Mucosa of gallbladder (tissue), 1 donor: Measurements from ENCODE around the gene HOXA13. TPM values are rescaled to one million over a fixed set of nuclear protein-coding genes. Genes with fewer than 3 reads are reported as not detected.

Experiments
- DNase-seq: peaks from one replicate; pipeline ENCODE4 v3.0.0-alpha.2; 2020; ENCODE audit warnings: low spot score
- total RNA-seq: library from RNA; stranded (reverse); gene quantifications from one replicate; pipeline ENCODE4 v1.2.1, GENCODE V29; 2021
- donor health status: DM: no; HTN: no; CAD: no.

Gene HOXA13
- total RNA-seq, 1 donor from 2014 or later: 0.06 TPM

GRCh38 chr7:27181795-27182275 lies 18.1 kb downstream of the HOXA13 start:
- no peak for DNase-seq

GRCh38 chr7:27180431-27181420 lies 19.2 kb downstream of the HOXA13 start:
- no peak for DNase-seq

- DNase-seq: no peak
Observed at GRCh38 chr7:27179503-27180430, 20.1 kb downstream of the HOXA13 start.

- no peak for DNase-seq
Observed at GRCh38 chr7:27179030-27179429, 20.9 kb downstream of the HOXA13 start.

GRCh38 chr7:27178366-27178765 lies 21.5 kb downstream of the HOXA13 start:
- DNase-seq: no peak

- DNase-seq: no peak
Observed at GRCh38 chr7:27177795-27178320, 22.0 kb downstream of the HOXA13 start.

GRCh38 chr7:27176962-27177794 lies 22.7 kb downstream of the HOXA13 start:
- DNase-seq: no peak

GRCh38 chr7:27176524-27176845 lies 23.4 kb downstream of the HOXA13 start:
- DNase-seq: no peak

GRCh38 chr7:27175626-27176523 lies 24.0 kb downstream of the HOXA13 start:
- DNase-seq: no peak

GRCh38 chr7:27174874-27175625 lies 24.8 kb downstream of the HOXA13 start:
- no peak for DNase-seq

GRCh38 chr7:27173956-27174873 lies 25.7 kb downstream of the HOXA13 start, which contains the start of gene HOXA10:
TSS of gene HOXA10 (minus strand) at chr7:27174320. CDS start at chr7:27174306, 14 bp downstream.
- DNase-seq: no peak

GRCh38 chr7:27173511-27173955 lies 26.4 kb downstream of the HOXA13 start:
- DNase-seq: no peak

- DNase-seq: no peak
Observed at GRCh38 chr7:27172823-27173510, 26.9 kb downstream of the HOXA13 start.

- no peak for DNase-seq
Observed at GRCh38 chr7:27172315-27172774, 27.5 kb downstream of the HOXA13 start.

- no peak for DNase-seq
Observed at GRCh38 chr7:27171637-27172314, 28.1 kb downstream of the HOXA13 start.

GRCh38 chr7:27171325-27171636 lies 28.6 kb downstream of the HOXA13 start:
- no peak for DNase-seq
